SIG-M5 treated with dmso at 0.1 percent for 504 hours (cell line): ENCODE measurements around the gene PLEKHM3.
"Not testable (repeated sequence)": the region's sequence is repeated elsewhere in the genome, so short reads cannot be mapped to it uniquely, and the experiment has no call there.

Experiments used
- DNase-seq: peaks from one replicate; lab custom pipeline; 2025; ENCODE audit not compliant: unreplicated experiment; lab: John Stamatoyannopoulos, UW

The PLEKHM3 gene

GRCh38 chr2:207831584-207832248 is 193.6 kb downstream of the PLEKHM3 start:
- no peak for DNase-seq

DNA sequence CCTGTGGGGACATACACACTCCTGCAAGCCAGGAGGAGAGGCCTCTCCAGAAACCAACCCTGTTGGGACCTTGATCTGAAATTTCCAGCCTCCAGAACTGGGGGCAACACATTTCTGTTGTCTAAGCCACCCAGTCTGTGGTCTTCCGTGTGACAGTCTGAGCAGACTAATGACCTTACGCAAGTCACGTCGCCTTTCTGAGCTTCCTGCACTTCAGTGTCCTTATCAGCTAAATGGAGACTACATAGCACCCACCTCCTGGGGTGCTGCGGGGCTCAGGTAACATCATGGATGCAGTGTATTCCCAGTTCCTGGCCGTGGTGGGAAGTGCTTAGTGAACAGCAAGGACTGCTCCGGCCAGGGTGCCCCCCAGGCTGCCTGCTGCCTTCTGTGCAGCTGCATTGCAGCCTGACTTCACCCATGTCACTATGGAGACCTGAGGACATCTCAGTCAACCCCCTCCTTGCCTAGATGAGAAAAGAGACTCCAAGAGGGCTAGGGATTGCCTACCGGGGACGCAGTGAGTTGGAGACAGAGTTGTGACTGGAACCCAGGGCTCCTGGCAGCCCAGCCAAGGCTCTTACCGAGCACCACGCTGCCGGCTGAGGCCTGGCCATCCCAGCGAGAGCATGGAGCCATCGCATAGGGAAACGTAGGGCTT is 194.4 kb downstream of the PLEKHM3 start:
- DNase-seq = no peak

GRCh38 chr2:207828361-207829057 is 196.8 kb downstream of the PLEKHM3 start:
- DNase-seq = no peak

- DNase-seq = no peak
Observed at GRCh38 chr2:207825978-207826377, 199.3 kb downstream of the PLEKHM3 start.

DNA sequence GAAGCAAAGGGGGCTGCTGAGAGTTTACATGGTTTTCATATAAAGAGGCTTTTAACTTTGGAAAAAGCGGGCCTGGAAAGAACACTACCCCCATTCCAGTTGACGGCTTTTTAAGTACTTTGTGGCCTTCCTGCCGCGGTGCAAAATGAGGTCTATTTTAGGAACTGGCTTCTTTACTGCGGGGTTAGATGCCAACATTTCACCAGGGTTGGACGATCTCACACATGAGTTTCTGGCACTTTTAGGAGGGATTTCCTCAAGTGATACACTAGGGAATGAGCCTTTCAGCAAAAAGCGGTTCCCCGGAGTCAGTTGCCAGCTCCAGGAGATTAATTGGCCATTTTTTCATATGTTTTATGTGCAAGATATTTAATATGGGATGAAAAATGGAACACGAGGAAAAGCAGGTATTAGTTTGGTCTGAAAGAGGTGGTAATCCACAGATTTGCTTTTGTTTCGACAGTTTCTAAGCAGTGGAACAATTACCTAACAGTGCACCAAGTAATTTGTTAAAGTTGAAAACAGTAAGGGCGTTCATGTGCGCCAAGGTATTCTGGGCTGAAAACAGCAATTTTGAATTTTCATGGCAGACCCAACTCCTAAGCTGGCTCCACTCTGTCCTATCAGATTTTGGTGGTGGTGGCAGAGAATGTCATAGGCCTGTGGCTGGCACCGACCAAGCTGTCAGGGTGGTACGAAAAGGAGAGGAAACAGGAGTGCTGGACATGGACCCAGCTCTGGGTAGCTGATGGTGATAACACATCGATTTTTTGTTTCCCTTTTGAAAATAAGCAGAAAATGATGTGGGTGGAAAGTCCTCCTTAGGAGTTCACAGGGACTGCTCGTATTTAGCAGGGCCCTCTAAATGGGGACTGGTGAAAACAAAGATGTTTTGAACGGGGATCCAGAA is 200.0 kb downstream of the PLEKHM3 start:
- DNase-seq = no peak

- DNase-seq = no peak
Observed at GRCh38 chr2:207823865-207824264, 201.5 kb downstream of the PLEKHM3 start.

- no peak for DNase-seq
Observed at GRCh38 chr2:207819839-207820784, 205.2 kb downstream of the PLEKHM3 start.

GRCh38 chr2:207819021-207819797 is 206.1 kb downstream of the PLEKHM3 start:
- no peak for DNase-seq

DNA sequence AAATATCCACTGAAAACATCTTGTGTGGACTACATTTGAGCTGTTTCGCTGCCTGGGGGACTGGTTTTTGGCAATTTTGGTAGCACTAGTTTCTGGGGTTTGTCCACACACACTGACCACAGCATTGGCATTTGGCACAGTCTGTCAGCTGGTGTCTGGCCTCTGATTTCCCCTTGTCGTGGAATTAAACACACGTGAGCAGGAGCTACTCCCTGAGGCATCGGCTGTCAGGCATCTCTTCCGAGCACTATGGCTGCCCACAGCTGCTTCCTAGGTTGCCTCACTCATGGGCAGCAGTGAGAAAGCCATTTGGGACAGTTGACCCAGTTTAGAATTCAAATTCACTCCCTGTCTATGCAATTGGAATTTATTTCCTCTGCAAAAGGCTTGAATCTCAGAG is 208.8 kb downstream of the PLEKHM3 start:
- no peak for DNase-seq

GRCh38 chr2:207815254-207815653 is 210.1 kb downstream of the PLEKHM3 start:
- DNase-seq = no peak

DNA sequence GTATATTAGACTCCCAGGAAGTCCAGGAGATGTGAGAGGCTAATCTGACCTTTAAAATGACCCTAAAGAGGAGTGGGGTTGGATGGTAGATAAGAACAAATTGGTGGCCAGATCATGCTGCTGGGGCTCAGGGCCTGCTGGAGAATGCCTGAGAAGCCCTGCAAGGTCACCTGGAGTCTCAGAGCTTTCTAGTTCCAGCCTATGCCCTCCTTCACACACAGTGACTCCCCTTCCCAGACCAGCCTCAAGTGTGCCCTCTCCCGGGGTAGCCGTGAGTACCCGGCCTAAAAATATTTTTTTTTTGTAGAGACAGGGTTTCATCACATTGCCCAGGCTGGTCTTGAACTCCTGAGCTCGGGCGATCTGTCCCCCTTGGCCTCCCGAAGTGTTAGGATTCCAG is 211.4 kb downstream of the PLEKHM3 start:
- no peak for DNase-seq

GRCh38 chr2:207813221-207813916 is 212.0 kb downstream of the PLEKHM3 start:
- no peak for DNase-seq

- DNase-seq = no peak
Observed at GRCh38 chr2:207812726-207813080, 212.6 kb downstream of the PLEKHM3 start.

DNA sequence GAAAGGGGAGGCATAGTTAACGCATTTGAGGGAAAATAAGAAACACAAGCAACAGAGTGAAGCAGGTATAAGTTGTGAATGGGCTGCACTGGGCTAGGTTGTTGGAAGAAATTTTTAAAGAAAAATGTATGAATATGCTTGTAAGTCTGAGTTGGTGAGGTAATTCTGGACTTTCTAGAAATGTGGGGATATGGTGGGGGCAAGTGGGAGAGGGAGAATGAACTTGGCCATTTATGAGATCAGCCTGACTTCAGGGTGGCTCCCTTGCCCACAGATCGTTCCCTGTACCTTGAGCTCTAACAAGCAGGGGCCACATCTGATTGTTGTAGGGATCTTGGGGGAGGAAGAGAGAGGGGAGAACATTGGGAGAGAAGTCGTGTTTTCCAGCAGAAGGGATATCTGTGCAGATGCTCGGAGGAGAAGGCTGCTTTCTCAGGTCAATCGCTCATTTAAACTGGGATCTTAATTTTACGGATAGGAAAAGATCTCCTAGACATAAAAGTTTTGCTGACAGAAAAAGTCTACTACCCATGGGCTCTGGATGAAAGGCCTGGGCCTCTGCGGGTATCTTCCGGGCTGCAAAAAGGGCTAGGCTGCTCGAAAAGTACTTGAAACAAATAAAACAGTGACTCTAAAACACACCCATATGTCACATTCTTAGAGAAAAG is 213.1 kb downstream of the PLEKHM3 start:
- no peak for DNase-seq

GRCh38 chr2:207811658-207812057 is 213.7 kb downstream of the PLEKHM3 start:
- not testable (repeated sequence) for DNase-seq

DNA sequence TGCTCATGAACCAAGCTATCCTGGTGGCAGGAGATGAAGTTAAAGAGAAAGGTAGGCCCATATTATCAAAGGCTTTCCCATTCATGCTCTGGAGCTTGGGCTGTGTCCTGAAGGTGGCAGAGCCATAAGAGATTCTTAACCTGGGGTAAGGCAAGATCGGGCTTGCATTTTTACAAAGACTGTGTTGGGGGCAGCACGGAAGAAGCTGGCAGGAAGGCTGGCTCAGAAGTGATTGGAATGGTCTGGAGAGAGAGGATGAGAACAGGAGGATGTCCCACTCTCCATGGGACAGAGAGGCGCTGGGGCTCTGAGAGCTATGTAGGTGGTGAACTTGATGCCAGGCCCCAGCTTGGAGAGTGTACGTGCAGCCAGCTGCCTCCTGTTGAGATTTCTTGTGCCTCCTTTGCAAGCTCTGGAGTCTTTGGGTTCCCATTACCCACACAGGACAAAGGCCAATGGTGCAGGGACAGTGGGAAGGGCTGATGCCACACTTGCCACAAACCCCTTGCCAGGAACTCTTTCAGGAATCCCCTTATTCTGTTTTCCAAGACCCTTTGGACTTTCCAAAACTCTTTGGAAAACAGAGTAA is 215.0 kb downstream of the PLEKHM3 start:
- no peak for DNase-seq

DNA sequence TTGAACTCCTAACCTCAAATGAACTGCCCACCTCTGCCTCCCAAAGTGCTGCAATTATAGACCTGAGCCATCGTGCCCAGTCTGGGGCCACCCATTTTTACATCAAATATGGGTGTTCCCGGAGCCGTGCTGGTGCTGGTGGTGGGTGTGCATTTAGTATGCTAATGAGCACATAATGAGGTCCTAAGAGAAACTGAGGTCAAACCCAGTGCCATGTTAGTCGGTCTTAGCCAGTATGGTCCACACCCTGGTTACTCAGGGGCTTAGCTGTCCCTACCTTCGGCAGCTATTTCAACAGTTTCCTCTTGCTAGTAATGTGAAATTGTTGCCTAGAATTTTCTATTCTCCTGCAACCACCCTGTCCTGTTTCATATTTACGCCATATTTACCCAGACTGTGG is 217.2 kb downstream of the PLEKHM3 start:
- no peak for DNase-seq

DNA sequence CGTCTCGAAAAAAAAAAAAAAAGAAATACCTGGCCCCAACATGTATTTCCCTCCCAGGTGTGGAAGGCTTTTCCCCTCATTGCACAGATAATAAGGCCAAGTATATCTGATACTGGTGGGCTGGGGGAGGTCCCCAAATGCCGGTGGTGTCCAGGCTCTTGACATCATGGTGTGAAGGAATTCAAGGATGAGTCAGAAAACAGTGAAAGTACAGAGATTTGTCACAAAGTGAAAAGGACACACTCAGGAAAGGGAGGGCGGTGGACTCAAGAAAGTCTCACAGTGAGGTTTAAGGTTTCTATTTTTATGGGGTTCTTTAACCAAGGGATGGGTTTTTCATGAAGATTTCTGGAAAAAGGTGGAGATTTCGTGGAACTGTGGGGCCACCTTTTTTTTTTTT is 217.8 kb downstream of the PLEKHM3 start:
- no peak for DNase-seq
